T-cell (primary cell): Measurements from ENCODE around the gene TMEM245. TPM values are rescaled to one million over a fixed set of nuclear protein-coding genes. Genes with fewer than 3 reads are reported as not detected.

Source experiments
- ATAC-seq, 4 experiments: fragments of 200-7000 bp in 3 of 4; fragments of 150-1000 bp in 1 of 4; cut with Tn5 transposase; replicated peaks in 1 of 4; 1 replicate in 3 of 4; 2 replicates in 1 of 4; pipeline ENCODE4 v1.10.0; 2021; ENCODE audit warnings: moderate library complexity in 3 of 4, mild to moderate bottlenecking in 2 of 4, moderate number of reproducible peaks in 1 of 4
- CTCF ChIA-PET, 2 donors: fragments of 300-600 bp; sonication (Branson Sonifier 250); formaldehyde crosslinking; loops; one replicate each; lab custom pipeline; 2022; ENCODE audit warnings: antibody characterized with exemption in 2 of 2; lab: Charles Lee
- POLR2A ChIA-PET, 2 donors: fragments of 300-600 bp; sonication (Branson Sonifier 250); formaldehyde crosslinking; loops; one replicate each; lab custom pipeline; 2022; ENCODE audit warnings: antibody characterized with exemption in 2 of 2; lab: Charles Lee
- DNase-seq, 35 experiments: peaks; one replicate each; pipeline versions ENCODE4 v3.0.0 to v3.0.0-alpha.2; 2013 to 2023
- H3K27ac ChIP-seq: one replicate; pipeline ENCODE4 v1.5.1; 2013; ENCODE audit warnings: low read length
- H3K27me3 ChIP-seq, 2 experiments: replicated peaks in 1 of 2; 1 replicate in 1 of 2; 2 replicates in 1 of 2; pipeline versions ENCODE4 v1.6.1 to v1.7.0; 2013; ENCODE audit warnings: low read length in 1 of 2, mixed read lengths in 1 of 2; ENCODE audit not compliant: control insufficient read depth in 2 of 2, insufficient read depth in 2 of 2; ENCODE audit errors: extremely low read depth in 1 of 2
- H3K36me3 ChIP-seq, 2 donors: 1 replicate in 1 of 2; 2 replicates in 1 of 2; pipeline versions ENCODE4 v1.6.1 to v1.7.0; 2013; ENCODE audit warnings: low read length in 1 of 2; ENCODE audit not compliant: control insufficient read depth in 2 of 2, insufficient read depth in 1 of 2; ENCODE audit errors: extremely low read depth in 1 of 2
- H3K4me1 ChIP-seq, 2 experiments: 1 replicate in 1 of 2; 2 replicates in 1 of 2; pipeline versions ENCODE4 v1.6.1 to v1.7.0; 2013; ENCODE audit warnings: low read length in 2 of 2, mixed read lengths in 1 of 2; ENCODE audit not compliant: insufficient read depth in 2 of 2, control insufficient read depth in 1 of 2; ENCODE audit errors: extremely low read depth in 1 of 2
- H3K4me3 ChIP-seq, 2 donors: 1 replicate in 1 of 2; 2 replicates in 1 of 2; pipeline versions ENCODE4 v1.5.1 to v1.7.0; 2013; ENCODE audit warnings: mild to moderate bottlenecking in 2 of 2, low read length in 1 of 2, moderate library complexity in 1 of 2; ENCODE audit not compliant: control insufficient read depth in 1 of 2; ENCODE audit errors: extremely low read depth in 1 of 2
- H3K9me3 ChIP-seq: 2 replicates; pipeline ENCODE4 v1.7.0; 2013
- H3K27ac Mint-ChIP-seq, 2 donors: one replicate each; pipeline ENCODE4 v1.8.0; 2020 to 2021; ENCODE audit warnings: mild to moderate bottlenecking in 2 of 2, mixed read lengths in 2 of 2
- H3K27me3 Mint-ChIP-seq, 2 donors: one replicate each; pipeline ENCODE4 v1.8.0; 2021 to 2022; ENCODE audit warnings: mixed read lengths in 2 of 2
- H3K36me3 Mint-ChIP-seq: one replicate; pipeline ENCODE4 v1.8.0; 2021; ENCODE audit warnings: mixed read lengths
- H3K4me1 Mint-ChIP-seq, 3 donors: one replicate each; pipeline ENCODE4 v1.8.0; 2020 to 2022; ENCODE audit warnings: mixed read lengths in 3 of 3, mild to moderate bottlenecking in 1 of 3
- H3K4me3 Mint-ChIP-seq, 3 donors: one replicate each; pipeline ENCODE4 v1.8.0; 2020 to 2022; ENCODE audit warnings: mild to moderate bottlenecking in 3 of 3, mixed read lengths in 3 of 3, moderate library complexity in 3 of 3
- H3K9me3 Mint-ChIP-seq, 3 donors: one replicate each; pipeline ENCODE4 v1.8.0; 2020 to 2022; ENCODE audit warnings: mixed read lengths in 3 of 3
- WGBS: methylation state at CpG from one replicate; pipeline ENCODE4 v1.1.5; 2013; ENCODE audit warnings: missing lambda C conversion rate; ENCODE audit not compliant: insufficient coverage; 5-methylcytosine and 5-hydroxymethylcytosine counted together
- total RNA-seq, 35 experiments: library from RNA in 6 of 35; stranded (reverse) in 6 of 35; fragments of 120-200 nt in 1 of 35; gene quantifications; one replicate each; pipeline versions ENCODE4 v1.2.1 to v1.2.4 and lab custom pipeline; 2013 to 2026

TMEM245 gene
- total RNA-seq, 5 donors from 2014 or later (not counting 1 experiment from before 2014, with no cell fraction given) = 32.5 to 68.1 (median 52.5) TPM

DNA sequence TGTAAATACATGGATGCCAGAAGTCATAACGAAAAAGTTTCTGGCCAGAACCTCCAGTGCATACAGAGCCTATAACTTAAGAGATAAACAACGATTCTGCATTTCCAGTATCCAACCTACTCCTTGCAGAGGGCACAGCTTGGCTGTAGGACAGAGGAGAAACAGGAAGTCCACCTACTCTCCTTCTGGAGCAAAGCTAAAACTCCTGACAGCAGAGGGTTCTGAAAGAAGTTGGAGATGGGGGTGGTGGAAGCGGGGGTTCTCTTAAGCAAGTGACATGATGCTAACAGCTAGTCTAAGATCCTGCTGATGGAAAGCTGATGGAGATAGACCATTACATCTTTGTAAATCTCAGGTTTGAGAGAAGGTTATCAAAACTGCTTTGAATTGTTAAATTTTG lies 70.9 kb downstream of the TMEM245 start:
- WGBS = 83% methylated on average over 1 of the region's 3 CpGs
- Histone ChIP-seq H3K4me1 (no peaks in the 10 kb centered on the region), H3K27ac (no peak overlapping the region), H3K4me3 (no peak overlapping the region), H3K27me3 (no peaks in the 10 kb centered on the region), H3K9me3 (no peaks in the 10 kb centered on the region), H3K36me3 (peaks cover 0 to 83% of the 10 kb centered on the region in 2 donors)
- H3K4me1 Mint-ChIP-seq = peaks cover 0 to 4% (median 3%) of the 10 kb centered on the region in 3 donors
- no peak for DNase-seq
- peaks cover 0 to 3% (median 0%) of the 10 kb centered on the region in 3 donors for H3K9me3 Mint-ChIP-seq
- no peak overlapping the region for H3K27ac Mint-ChIP-seq
- no peak for ATAC-seq
- no peaks in the 10 kb centered on the region for H3K27me3 Mint-ChIP-seq
- no peak overlapping the region for H3K4me3 Mint-ChIP-seq
- POLR2A ChIA-PET = no interaction called here
- CTCF ChIA-PET = interaction anchor here in 1 of 2 donors (1.1 kb wide), 1 partner anchor 172 kb away, joined by 3 read pairs; no protein-coding TSS in a partner anchor
- peaks cover 73% of the 10 kb centered on the region for H3K36me3 Mint-ChIP-seq

DNA sequence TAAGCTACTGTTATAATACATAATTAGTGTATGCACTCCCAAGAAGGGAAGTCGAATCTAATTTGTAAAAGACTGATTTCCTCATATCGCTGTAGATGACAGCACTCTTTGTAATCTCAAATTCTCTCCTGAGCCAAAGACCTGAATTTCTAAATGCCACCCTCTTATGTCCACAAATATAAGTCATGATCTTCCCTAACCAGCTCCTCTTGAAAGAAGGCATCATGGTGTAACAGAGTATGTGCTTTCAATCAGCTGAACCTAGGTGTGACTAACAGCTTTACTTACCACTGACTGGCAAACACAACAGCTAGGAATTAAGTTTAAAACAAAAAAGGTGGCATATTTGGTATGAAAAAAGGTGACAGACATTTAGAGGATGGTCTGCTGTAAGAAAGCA lies 72.5 kb downstream of the TMEM245 start:
- Histone ChIP-seq H3K27ac (no peak overlapping the region), H3K4me1 (no peaks in the 10 kb centered on the region), H3K36me3 (peaks cover 0 to 79% of the 10 kb centered on the region in 2 donors), H3K9me3 (no peaks in the 10 kb centered on the region), H3K27me3 (no peaks in the 10 kb centered on the region), H3K4me3 (no peak overlapping the region)
- no peak for DNase-seq
- Mint-ChIP-seq H3K27ac (no peak overlapping the region), H3K27me3 (no peaks in the 10 kb centered on the region), H3K4me1 (peaks cover 0 to 4% (median 3%) of the 10 kb centered on the region in 3 donors), H3K36me3 (peaks cover 72% of the 10 kb centered on the region), H3K9me3 (peaks cover 2 to 10% (median 6%) of the 10 kb centered on the region in 3 donors), H3K4me3 (no peak overlapping the region)
- CTCF ChIA-PET = interaction anchor here in 1 of 2 donors (0.8 kb wide), 1 partner anchor 14 kb away, joined by 3 read pairs; no protein-coding TSS in a partner anchor
- no CpG with 5 or more reads among the region's 2 CpGs for WGBS
- ATAC-seq = no peak
- POLR2A ChIA-PET = interaction anchor here in 1 of 2 donors (0.5 kb wide), 1 partner anchor 131 kb away, joined by 16 read pairs; no protein-coding TSS in a partner anchor

DNA sequence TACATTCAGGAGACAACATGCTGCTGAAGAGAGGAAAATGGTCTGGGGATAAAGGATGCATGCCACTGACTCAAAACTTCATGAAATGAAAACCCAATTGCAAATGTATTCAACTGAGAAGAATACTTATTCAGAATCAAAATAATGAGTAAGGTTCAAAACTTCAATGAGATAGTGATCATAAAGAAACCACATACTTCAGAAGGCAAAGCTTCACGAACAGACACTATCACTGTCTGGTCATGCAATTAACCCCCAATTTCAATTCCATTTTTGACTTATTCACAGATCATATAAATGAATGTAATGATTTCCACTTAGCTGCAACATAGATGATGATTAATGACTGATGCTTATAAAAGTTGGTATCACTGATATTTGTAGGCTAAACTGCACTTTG lies 73.4 kb downstream of the TMEM245 start:
- no peaks in the 10 kb centered on the region for H3K27me3 Mint-ChIP-seq
- CTCF ChIA-PET = no interaction called here
- no CpG with 5 or more reads among the region's 1 CpG for WGBS

GRCh38 chr9:109043578-109043977 lies 76.2 kb downstream of the TMEM245 start:
- Histone ChIP-seq H3K27ac (no peak overlapping the region), H3K27me3 (no peaks in the 10 kb centered on the region), H3K4me1 (no peaks in the 10 kb centered on the region), H3K4me3 (no peak overlapping the region), H3K36me3 (peaks cover 0 to 60% of the 10 kb centered on the region in 2 donors), H3K9me3 (no peaks in the 10 kb centered on the region)
- CTCF ChIA-PET = no interaction called here
- POLR2A ChIA-PET = interaction anchor here in 1 of 2 donors (0.5 kb wide), 1 partner anchor 113 kb away, joined by 4 read pairs; no protein-coding TSS in a partner anchor
- H3K27ac Mint-ChIP-seq = no peak overlapping the region
- peaks cover 3 to 8% (median 4%) of the 10 kb centered on the region in 3 donors for H3K4me1 Mint-ChIP-seq
- H3K36me3 Mint-ChIP-seq = peaks cover 73% of the 10 kb centered on the region
- no peaks in the 10 kb centered on the region for H3K27me3 Mint-ChIP-seq
- WGBS = no CpG with 5 or more reads among the region's 4 CpGs
- peaks cover 2 to 10% (median 6%) of the 10 kb centered on the region in 3 donors for H3K9me3 Mint-ChIP-seq
- ATAC-seq (no peak), DNase-seq (no peak)
- H3K4me3 Mint-ChIP-seq = no peak overlapping the region

More for the DNA sequence above, 73.4 kb downstream of the TMEM245 start:
- Histone ChIP-seq H3K27ac (no peak overlapping the region), H3K9me3 (no peaks in the 10 kb centered on the region), H3K4me3 (no peak overlapping the region), H3K27me3 (no peaks in the 10 kb centered on the region), H3K4me1 (no peaks in the 10 kb centered on the region), H3K36me3 (peaks cover 0 to 71% of the 10 kb centered on the region in 2 donors)
- peaks cover 2 to 10% (median 6%) of the 10 kb centered on the region in 3 donors for H3K9me3 Mint-ChIP-seq
- H3K4me1 Mint-ChIP-seq = peaks cover 0 to 4% (median 3%) of the 10 kb centered on the region in 3 donors
- H3K4me3 Mint-ChIP-seq = no peak overlapping the region
- DNase-seq (no peak), ATAC-seq (no peak)
- peaks cover 67% of the 10 kb centered on the region for H3K36me3 Mint-ChIP-seq
- H3K27ac Mint-ChIP-seq = no peak overlapping the region
- POLR2A ChIA-PET = no interaction called here

DNA sequence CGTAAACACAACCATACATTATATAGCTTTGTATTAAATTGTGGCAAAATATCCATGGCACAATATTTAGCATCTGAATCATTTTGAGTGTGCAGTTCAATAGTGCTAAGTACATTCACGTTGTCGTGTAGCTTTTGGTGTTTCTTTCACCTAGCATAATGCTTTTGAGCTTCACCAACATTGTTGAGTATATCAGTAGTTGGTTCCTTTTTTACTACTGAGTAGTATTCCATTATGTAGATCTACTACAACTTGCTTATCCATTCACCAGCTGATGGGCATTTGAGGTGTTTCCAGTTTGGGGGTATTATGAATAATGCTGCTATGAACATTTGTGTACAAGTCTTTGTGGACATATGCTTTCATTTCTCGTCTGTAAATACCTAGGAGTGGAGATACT lies 79.2 kb downstream of the TMEM245 start:
- H3K27ac ChIP-seq = no peak overlapping the region
- H3K4me1 Mint-ChIP-seq = peaks cover 3 to 8% (median 4%) of the 10 kb centered on the region in 3 donors
- H3K36me3 Mint-ChIP-seq = peaks cover 74% of the 10 kb centered on the region

GRCh38 chr9:109039539-109039938 lies 80.2 kb downstream of the TMEM245 start:
- Histone ChIP-seq H3K4me3 (no peak overlapping the region), H3K4me1 (no peaks in the 10 kb centered on the region), H3K9me3 (no peaks in the 10 kb centered on the region), H3K27ac (no peak overlapping the region), H3K36me3 (peaks cover 0 to 39% of the 10 kb centered on the region in 2 donors), H3K27me3 (no peaks in the 10 kb centered on the region)
- peak overlapping the region in 1 of 2 donors; percentile 17 for H3K27ac Mint-ChIP-seq
- H3K4me1 Mint-ChIP-seq = peaks cover 3 to 8% (median 4%) of the 10 kb centered on the region in 3 donors
- peaks cover 2 to 10% (median 6%) of the 10 kb centered on the region in 3 donors for H3K9me3 Mint-ChIP-seq
- ChIA-PET POLR2A (no interaction called here), CTCF (no interaction called here)
- no peak overlapping the region for H3K4me3 Mint-ChIP-seq
- ATAC-seq (no peak), DNase-seq (no peak)
- H3K27me3 Mint-ChIP-seq = no peaks in the 10 kb centered on the region
- 92% methylated on average over 2 of the region's 4 CpGs for WGBS
- H3K36me3 Mint-ChIP-seq = peaks cover 65% of the 10 kb centered on the region

More for the DNA sequence above, 79.2 kb downstream of the TMEM245 start:
- no peak overlapping the region for H3K27ac Mint-ChIP-seq
- no peaks in the 10 kb centered on the region for H3K27me3 Mint-ChIP-seq
- WGBS = no CpG with 5 or more reads among the region's 4 CpGs
- ATAC-seq (no peak), DNase-seq (no peak)
- Histone ChIP-seq H3K4me3 (no peak overlapping the region), H3K4me1 (no peaks in the 10 kb centered on the region), H3K9me3 (no peaks in the 10 kb centered on the region), H3K36me3 (peaks cover 0 to 45% of the 10 kb centered on the region in 2 donors), H3K27me3 (no peaks in the 10 kb centered on the region)
- CTCF ChIA-PET = no interaction called here
- H3K9me3 Mint-ChIP-seq = peaks cover 2 to 10% (median 6%) of the 10 kb centered on the region in 3 donors
- H3K4me3 Mint-ChIP-seq = no peak overlapping the region
- POLR2A ChIA-PET = no interaction called here
